MG63 (cell line): ENCODE results near the gene CCDC142. TPM values are rescaled to one million over a fixed set of nuclear protein-coding genes. Genes with fewer than 3 reads are reported as not detected.

ENCODE experiments used
- DNase-seq: peaks from one replicate; pipeline ENCODE4 v3.0.0-alpha.2; 2020
- H3K27me3 ChIP-seq: fragments of 250-450 bp; sonication (Bioruptor Pico); 2 replicates; pipeline ENCODE4 v1.5.1; 2020; ENCODE audit warnings: mild to moderate bottlenecking, moderate library complexity
- H3K36me3 ChIP-seq: fragments of 250-450 bp; sonication (Bioruptor Pico); 2 replicates; pipeline ENCODE4 v1.5.1; 2020; ENCODE audit warnings: mild to moderate bottlenecking, moderate library complexity
- H3K4me3 ChIP-seq: fragments of 250-450 bp; sonication (Bioruptor Pico); 2 replicates; pipeline ENCODE4 v1.5.1; 2020; ENCODE audit warnings: mild to moderate bottlenecking, moderate library complexity
- H3K9me3 ChIP-seq: fragments of 250-450 bp; sonication (Bioruptor Pico); 2 replicates; pipeline ENCODE4 v1.5.1; 2020; ENCODE audit warnings: mild to moderate bottlenecking, moderate library complexity
- total RNA-seq: library from RNA; depleted of rRNA; stranded (reverse); fragments of >200 nt; shearing (Covaris generic); gene quantifications from 2 replicates; pipeline ENCODE4 v1.2.3, GENCODE V29; 2014; ENCODE audit warnings: low replicate concordance; rRNA removed

CCDC142 gene
- total RNA-seq = 6.8 and 10.8 TPM in 2 replicates

GRCh38 chr2:74482801-74483674 lies at the start of gene CCDC142, which contains the start of gene TTC31:
Gene CCDC142, minus strand, starts transcription at chr2:74482998. Its CDS starts 161 bp downstream, at chr2:74482837.
Gene TTC31, plus strand, starts transcription at chr2:74483081. Its CDS starts 15 bp downstream, at chr2:74483096.
- peak within 1 kb of the TSS; percentile 97 for H3K4me3 ChIP-seq
- peaks cover 11% of the 10 kb centered on the region for H3K36me3 ChIP-seq
- no peaks in the 10 kb centered on the region for H3K27me3 ChIP-seq

GRCh38 chr2:74532222-74532621 lies 49.4 kb upstream of the CCDC142 start:
- H3K27me3 ChIP-seq = no peaks in the 10 kb centered on the region
- DNase-seq = no peak
- H3K36me3 ChIP-seq = peaks cover 51% of the 10 kb centered on the region
- H3K9me3 ChIP-seq = no peaks in the 10 kb centered on the region
- no peak overlapping the region for H3K4me3 ChIP-seq

More at GRCh38 chr2:74482801-74483674, at the start of gene CCDC142, which contains the start of gene TTC31:
- no peaks in the 10 kb centered on the region for H3K9me3 ChIP-seq
- peak; percentile 92 for DNase-seq

GRCh38 chr2:74531666-74532065 lies 48.9 kb upstream of the CCDC142 start:
- DNase-seq = no peak
- Histone ChIP-seq H3K9me3 (peaks cover 4% of the 10 kb centered on the region; the same call in 1 of the 2 replicates), H3K36me3 (peaks cover 57% of the 10 kb centered on the region), H3K4me3 (no peak overlapping the region), H3K27me3 (no peaks in the 10 kb centered on the region)

- peak; percentile 35 for DNase-seq
- Histone ChIP-seq H3K4me3 (peak overlapping the region; percentile 99), H3K36me3 (peaks cover 67% of the 10 kb centered on the region)
These were observed 47.7 kb upstream of the CCDC142 start for GRCh38 chr2:74530239-74531187.

GRCh38 chr2:74529357-74530238 lies 46.8 kb upstream of the CCDC142 start, which contains the start of the genes AUP1 and HTRA2:
Gene AUP1, minus strand, starts transcription at chr2:74529706. Its CDS starts 77 bp downstream, at chr2:74529629.
Gene HTRA2, plus strand, starts transcription at chr2:74529933. Its CDS starts 74 bp downstream, at chr2:74530007.
- peak; percentile 99 for DNase-seq
- Histone ChIP-seq H3K36me3 (peaks cover 67% of the 10 kb centered on the region), H3K4me3 (peak within 1 kb of the TSS; percentile 99), H3K9me3 (peaks cover 4% of the 10 kb centered on the region; the same call in 1 of the 2 replicates), H3K27me3 (no peaks in the 10 kb centered on the region)

More at GRCh38 chr2:74530239-74531187, 47.7 kb upstream of the CCDC142 start:
- H3K27me3 ChIP-seq = no peaks in the 10 kb centered on the region
- peaks cover 4% of the 10 kb centered on the region; the same call in 1 of the 2 replicates for H3K9me3 ChIP-seq

GRCh38 chr2:74528600-74529356 lies 46.0 kb upstream of the CCDC142 start:
- no peaks in the 10 kb centered on the region for H3K27me3 ChIP-seq
- H3K9me3 ChIP-seq = peaks cover 4% of the 10 kb centered on the region; the same call in 1 of the 2 replicates
- peak overlapping the region; percentile 99 for H3K4me3 ChIP-seq
- H3K36me3 ChIP-seq = peaks cover 64% of the 10 kb centered on the region
- no peak for DNase-seq

GRCh38 chr2:74527741-74528140 lies 44.9 kb upstream of the CCDC142 start:
- DNase-seq = no peak
- Histone ChIP-seq H3K9me3 (peaks cover 4% of the 10 kb centered on the region; the same call in 1 of the 2 replicates), H3K36me3 (peaks cover 55% of the 10 kb centered on the region), H3K4me3 (no peak overlapping the region), H3K27me3 (no peaks in the 10 kb centered on the region)

- DNase-seq = no peak
These were observed 43.9 kb upstream of the CCDC142 start for GRCh38 chr2:74526649-74527230.

GRCh38 chr2:74525717-74526648 lies 43.2 kb upstream of the CCDC142 start, which contains the start of gene DQX1:
Gene DQX1, minus strand, starts transcription at chr2:74526231. Its CDS starts 502 bp downstream, at chr2:74525729.
- H3K4me3 ChIP-seq = no peak within 1 kb of the TSS
- peaks cover 39% of the 10 kb centered on the region for H3K36me3 ChIP-seq
- peak; percentile 27 for DNase-seq
- H3K9me3 ChIP-seq = peaks cover 4% of the 10 kb centered on the region; the same call in 1 of the 2 replicates
- H3K27me3 ChIP-seq = no peaks in the 10 kb centered on the region

More at GRCh38 chr2:74526649-74527230, 43.9 kb upstream of the CCDC142 start:
- Histone ChIP-seq H3K9me3 (peaks cover 4% of the 10 kb centered on the region; the same call in 1 of the 2 replicates), H3K27me3 (no peaks in the 10 kb centered on the region), H3K36me3 (peaks cover 46% of the 10 kb centered on the region), H3K4me3 (no peak overlapping the region)

GRCh38 chr2:74524955-74525716 lies 42.3 kb upstream of the CCDC142 start:
- no peaks in the 10 kb centered on the region for H3K27me3 ChIP-seq
- H3K36me3 ChIP-seq = peaks cover 36% of the 10 kb centered on the region
- H3K4me3 ChIP-seq = no peak overlapping the region
- peaks cover 4% of the 10 kb centered on the region; the same call in 1 of the 2 replicates for H3K9me3 ChIP-seq
- no peak for DNase-seq

GRCh38 chr2:74524005-74524404 lies 41.2 kb upstream of the CCDC142 start:
- Histone ChIP-seq H3K27me3 (no peaks in the 10 kb centered on the region; the same call in 1 of the 2 replicates), H3K36me3 (peaks cover 31% of the 10 kb centered on the region), H3K4me3 (no peak overlapping the region), H3K9me3 (peaks cover 4% of the 10 kb centered on the region; the same call in 1 of the 2 replicates)
- no peak for DNase-seq

- peaks cover 4% of the 10 kb centered on the region; the same call in 1 of the 2 replicates for H3K9me3 ChIP-seq
- DNase-seq = no peak
- peaks cover 19% of the 10 kb centered on the region for H3K36me3 ChIP-seq
- no peak overlapping the region for H3K4me3 ChIP-seq
- peaks cover 5% of the 10 kb centered on the region for H3K27me3 ChIP-seq
These were observed 39.7 kb upstream of the CCDC142 start for GRCh38 chr2:74522516-74522915.

- H3K4me3 ChIP-seq = no peak overlapping the region
- H3K9me3 ChIP-seq = no peaks in the 10 kb centered on the region
- peaks cover 5% of the 10 kb centered on the region for H3K27me3 ChIP-seq
- no peak for DNase-seq
- H3K36me3 ChIP-seq = no peaks in the 10 kb centered on the region
These were observed 33.9 kb upstream of the CCDC142 start for GRCh38 chr2:74516650-74517049.
